22Rv1 (cell line): ENCODE results near the gene DRD4.

ENCODE experiments used
- CTCF ChIP-seq: fragments of 450-650 bp; IDR thresholded peaks from 2 replicates; pipeline ENCODE4 v1.5.1; 2017; ENCODE audit warnings: mild to moderate bottlenecking
- ZFX ChIP-seq: fragments of 450-650 bp; IDR thresholded peaks from 2 replicates; pipeline ENCODE4 v1.6.1; 2017; ENCODE audit warnings: antibody characterized with exemption, borderline replicate concordance

GRCh38 chr11:593347-593746 is 43.7 kb upstream of the DRD4 start:
- TF ChIP-seq CTCF (no peak), ZFX (no peak)
